Measurements from ENCODE around the gene SCN4A.
"Not testable (repeated sequence)": the region's sequence is repeated elsewhere in the genome, so short reads cannot be mapped to it uniquely, and the experiment has no call there.

SCN4A gene

GRCh38 chr17:63984651-63985386 is 12.1 kb upstream of the SCN4A start:
- DNase-seq = peak; percentile 67 to 81

GRCh38 chr17:63984236-63984635 is 11.5 kb upstream of the SCN4A start:
- DNase-seq = no peak

GRCh38 chr17:63983320-63983719 is 10.6 kb upstream of the SCN4A start:
- no peak for DNase-seq

DNA sequence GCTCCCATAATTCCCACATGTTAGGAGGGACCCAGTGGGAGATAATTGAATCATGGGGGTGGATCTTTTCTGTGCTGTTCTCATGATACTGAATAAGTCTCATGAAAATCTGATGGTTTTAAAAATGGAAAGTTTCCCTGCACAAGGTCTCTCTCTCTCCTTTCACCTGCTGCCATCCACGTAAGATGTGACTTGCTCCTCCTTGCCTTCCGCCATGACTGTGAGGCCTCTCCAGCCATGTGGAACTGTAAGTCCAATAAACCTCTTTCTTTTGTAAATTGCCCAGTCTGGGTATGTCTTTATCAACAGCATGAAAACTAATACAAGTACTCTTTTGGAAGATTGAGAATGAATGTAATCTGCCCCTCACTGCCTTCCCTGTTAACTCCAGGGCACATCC is 9.9 kb upstream of the SCN4A start:
- DNase-seq = not testable (repeated sequence)

- DNase-seq = no peak
Measured at GRCh38 chr17:63978272-63979200, 5.8 kb upstream of the SCN4A start.

- no peak for DNase-seq
Measured at GRCh38 chr17:63976702-63977101, 4.0 kb upstream of the SCN4A start.

DNA sequence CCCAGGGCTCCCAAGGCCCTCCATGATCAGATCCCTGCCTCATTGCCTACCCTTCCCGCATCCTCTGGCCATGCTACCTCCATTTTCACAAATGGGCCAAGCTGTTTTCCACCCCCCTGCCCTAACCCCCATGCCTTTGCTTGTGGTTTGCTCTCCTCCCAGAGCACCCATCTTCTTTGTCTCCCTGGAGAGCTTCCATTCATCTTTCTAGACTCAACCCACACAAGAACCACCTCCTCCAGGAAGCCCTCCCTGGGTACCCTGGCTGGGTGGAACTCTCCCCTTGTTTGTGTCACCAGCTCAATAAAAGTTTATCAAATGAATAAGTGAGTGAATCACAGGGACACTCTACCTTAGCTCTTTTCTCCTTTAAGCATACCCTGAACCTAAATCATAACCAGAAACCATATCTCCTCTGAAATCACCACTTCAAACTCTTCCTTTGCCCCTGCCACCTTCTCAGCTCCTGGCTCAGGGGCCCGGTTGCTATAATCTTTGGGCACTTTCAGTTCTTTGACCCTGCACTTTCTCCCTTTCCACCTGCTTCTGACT is 2.9 kb upstream of the SCN4A start:
- no peak for DNase-seq

DNA sequence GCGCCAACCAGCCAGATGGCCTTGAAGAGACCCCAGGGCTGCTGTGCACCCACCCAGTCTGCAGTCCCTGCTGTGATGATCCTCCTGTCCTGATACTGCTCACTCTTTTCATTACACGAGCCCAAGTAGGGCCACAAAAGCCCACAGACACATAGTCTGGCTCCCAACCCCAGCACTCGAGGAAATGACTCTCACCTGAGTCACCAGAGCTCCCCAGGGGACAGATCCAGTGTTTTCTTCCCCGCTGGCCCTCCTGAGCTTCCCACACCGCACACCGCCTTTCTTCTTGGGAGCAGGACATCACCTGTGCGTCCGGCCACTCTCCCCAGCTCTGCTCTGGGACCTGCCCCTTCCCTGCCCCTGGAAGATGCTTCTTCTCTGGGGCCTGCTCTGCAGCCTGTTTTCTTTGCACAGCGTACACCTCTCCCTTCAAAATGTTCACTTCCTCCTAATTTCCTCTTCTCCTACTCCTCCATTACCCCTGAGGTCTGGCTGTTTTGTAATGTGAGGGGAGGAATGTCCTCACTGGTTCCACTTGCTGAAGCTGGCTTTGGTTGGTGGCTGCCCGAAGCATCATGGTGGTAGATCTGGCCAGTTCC is 2.0 kb upstream of the SCN4A start:
- DNase-seq = no peak

DNA sequence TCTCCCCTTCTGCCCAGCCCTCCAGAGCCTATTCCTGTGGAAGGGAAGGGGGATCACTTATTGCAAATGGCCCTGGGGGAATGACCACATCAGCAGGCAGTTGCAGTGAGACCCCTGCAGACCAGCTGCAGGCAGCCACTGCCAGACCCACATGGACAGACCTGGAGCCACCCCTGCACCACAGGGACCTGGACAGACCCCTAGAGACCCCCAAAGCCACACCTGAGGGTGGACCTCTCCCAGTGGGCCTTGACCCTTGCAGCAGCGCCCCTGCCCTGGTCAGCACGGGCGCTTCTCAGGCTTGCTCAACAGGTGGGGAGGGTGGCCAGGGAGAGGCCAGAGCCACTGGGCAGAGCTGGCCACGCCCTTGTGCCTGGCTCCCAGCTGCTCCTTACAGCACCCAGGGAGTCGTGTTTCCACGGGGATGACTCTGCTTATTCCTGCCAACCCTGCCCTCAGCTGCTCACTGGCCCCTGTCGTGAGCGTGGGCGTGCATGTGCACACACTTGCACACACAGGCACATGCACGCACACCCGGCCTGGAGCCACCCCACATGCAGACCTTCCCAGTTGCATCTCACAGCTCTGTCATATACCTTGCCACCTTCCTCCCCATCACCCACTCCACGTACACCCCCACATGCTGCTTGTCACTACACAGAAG is 1.3 kb upstream of the SCN4A start:
- no peak for DNase-seq

GRCh38 chr17:63973247-63973646 is 529 bp upstream of the SCN4A start:
- DNase-seq = no peak

DNA sequence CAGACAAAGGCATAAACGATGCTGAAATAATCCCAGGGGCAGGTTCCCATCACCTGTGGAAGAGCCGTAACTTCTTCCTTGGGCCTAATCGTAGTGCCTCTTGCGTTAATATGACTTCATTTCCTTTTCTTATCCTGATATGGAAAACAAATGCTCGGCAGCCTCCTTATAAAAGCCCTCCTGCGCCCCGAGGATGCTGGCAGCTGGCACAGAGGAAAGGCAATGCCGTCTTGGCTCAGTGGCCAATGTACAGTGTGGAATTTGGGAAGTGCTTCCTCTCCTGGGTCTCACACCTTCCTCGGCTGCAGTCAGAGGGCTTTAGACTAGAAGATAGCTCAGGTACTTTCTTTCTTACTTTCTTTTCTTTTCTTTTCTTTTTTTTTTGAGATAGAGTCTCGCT is 3.4 kb downstream of the SCN4A start:
- DNase-seq = no peak

DNA sequence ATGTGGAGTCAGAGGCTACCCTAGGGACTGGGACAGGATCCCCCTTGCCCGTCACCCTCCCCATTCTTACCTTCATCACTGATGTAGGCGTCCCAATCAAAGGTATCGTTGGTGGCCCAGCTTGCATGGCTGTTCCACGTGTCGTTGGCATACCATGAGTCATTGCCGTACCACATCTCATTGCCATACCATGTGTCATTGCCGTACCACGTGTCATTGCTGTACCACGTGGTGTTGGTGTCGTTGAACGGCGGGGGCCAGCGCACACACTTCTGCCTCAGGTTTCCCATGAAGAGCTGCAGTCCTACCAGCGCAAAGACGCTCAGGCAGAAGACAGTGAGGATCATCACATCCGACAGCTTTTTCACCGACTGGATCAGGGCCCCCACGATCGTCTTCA is 4.8 kb downstream of the SCN4A start:
- DNase-seq = no peak

GRCh38 chr17:63966646-63967264 is 6.0 kb downstream of the SCN4A start:
- DNase-seq = peak in 1 of 2 donors; percentile 31

- DNase-seq = no peak
Measured at GRCh38 chr17:63963123-63963522, 9.6 kb downstream of the SCN4A start.

- no peak for DNase-seq
Measured at GRCh38 chr17:63962298-63962744, 10.4 kb downstream of the SCN4A start.

DNA sequence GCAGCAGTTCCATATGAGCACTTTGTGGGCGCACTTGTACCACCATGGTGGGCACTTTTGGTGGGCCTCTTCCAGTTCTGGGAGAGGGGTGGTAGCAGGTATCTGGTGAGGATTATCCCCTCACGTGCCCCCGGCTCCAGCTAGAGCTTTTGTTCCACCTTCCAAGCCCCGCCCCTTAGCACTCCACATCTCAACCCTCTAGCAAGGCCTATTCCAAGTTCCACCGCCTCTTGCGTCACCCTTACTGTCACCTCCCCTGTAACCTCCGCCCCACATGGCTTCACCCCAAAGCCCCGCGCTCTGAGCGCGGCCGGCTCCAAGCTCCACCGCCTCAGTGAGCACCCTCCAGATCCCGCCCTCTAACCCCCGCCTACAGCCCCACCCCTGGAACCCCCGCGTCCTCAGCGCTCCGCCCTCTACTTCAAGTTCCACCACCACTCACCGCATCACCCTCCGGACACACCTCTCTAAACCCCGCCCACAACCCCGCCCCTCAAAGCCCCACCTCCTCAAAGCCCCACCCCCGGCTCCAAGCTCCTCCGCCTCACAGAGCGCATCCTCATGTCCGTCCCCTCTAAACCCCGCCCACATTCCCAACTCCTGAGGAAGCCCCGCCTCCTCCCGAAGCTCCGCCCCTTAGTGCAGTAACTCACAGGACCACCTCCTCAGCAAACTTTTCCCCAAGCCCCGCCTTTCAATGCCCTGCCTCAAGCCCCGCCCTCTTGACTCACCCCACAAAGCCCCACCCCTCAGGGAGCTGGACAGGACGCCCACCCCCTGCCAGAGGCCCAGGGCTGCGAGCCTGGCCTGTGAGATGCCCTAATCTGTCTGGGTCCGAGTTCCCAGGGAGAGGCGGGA is 11.1 kb downstream of the SCN4A start:
- DNase-seq = peak; percentile 55 to 69

DNA sequence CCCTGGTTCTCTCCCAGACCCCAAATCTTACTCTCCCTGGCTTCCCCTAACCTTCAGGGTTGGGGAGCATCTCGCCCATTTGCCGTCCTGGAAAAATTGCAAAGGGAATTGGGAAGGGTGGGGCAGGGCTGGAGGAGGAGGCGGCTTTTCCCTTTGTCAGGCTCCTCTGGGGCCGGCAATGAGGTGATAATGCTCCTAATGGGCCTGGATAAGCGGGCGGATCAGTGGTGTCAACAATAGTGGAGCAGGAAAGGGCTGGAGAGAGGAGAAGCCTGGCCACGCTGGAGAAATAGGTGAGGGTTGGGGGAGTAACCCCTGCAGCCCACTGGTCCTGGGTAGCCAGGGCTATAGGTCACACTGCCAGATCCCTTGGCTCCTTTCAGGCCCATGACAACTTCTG is 12.3 kb downstream of the SCN4A start:
- no peak for DNase-seq

- no peak for DNase-seq
Measured at GRCh38 chr17:63960006-63960405, 12.7 kb downstream of the SCN4A start.

DNA sequence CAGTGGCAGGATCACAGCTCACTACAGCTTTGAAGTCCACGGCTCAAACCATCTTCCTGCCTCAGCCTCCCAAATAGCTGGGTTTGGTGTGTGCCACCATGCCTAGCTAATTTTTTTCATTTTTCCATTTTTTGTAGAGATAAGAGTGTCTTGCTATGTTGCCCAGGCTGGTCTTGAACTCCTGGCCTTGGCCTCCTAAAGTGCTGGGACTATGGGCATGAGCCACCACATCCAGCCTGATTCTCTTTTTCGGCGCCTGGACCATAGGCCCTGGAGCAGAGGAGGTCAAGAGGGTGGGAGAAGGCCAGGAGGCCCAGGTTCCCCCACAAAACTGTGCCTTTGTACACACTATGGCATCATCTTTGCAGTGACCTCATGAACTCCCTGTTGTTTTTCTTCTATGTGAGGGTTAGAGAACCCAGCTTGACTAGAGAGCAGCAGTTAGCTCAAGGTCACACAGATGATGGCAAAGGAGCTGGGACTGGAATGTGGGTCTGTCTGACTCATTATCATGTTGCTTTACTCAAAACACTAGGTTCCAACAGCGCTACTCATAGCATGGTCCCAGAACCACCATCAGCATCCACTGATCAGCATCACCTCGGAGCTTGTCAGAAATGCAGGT is 16.3 kb downstream of the SCN4A start:
- DNase-seq = no peak

- DNase-seq = no peak
Measured at GRCh38 chr17:63955791-63956190, 16.9 kb downstream of the SCN4A start.

DNA sequence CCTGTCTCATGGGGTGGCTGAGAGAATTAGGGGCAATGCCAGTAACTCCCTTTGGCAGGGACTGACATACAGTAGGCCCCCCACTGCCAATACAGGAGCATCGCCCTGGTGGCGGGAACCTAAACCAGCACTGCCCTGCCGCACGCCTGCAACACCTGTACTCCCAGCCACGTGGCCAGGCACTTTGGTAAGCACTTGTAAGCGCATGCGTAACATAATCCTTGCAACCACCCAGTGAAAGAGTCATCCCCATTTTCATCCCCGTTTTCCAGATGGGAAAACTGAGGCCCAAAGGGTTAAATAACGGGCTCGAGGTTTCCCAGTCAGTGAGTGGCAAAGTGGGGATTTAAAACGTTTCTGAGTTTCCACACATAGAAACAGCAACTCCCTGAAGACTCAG is 17.5 kb downstream of the SCN4A start:
- no peak for DNase-seq
